H9 (cell line): ENCODE data around the gene MSN. TPM values are rescaled to one million over a fixed set of nuclear protein-coding genes. Genes with fewer than 3 reads are reported as not detected.

Source experiments
- DNase-seq: peaks from one replicate; pipeline ENCODE4 v3.0.0-alpha.2; 2017
- H2AFZ ChIP-seq: one replicate; pipeline ENCODE4 v1.6.1; 2013; ENCODE audit warnings: mild to moderate bottlenecking, low read length, control low read depth, moderate library complexity
- H2AK5ac ChIP-seq: 2 replicates; pipeline ENCODE4 v1.6.1; 2013; ENCODE audit warnings: low read length, control low read depth, mixed read lengths; ENCODE audit not compliant: insufficient read length
- H2BK120ac ChIP-seq: one replicate; pipeline ENCODE4 v1.6.1; 2013; ENCODE audit warnings: low read depth, mild to moderate bottlenecking, low read length, control low read depth, inconsistent platforms; ENCODE audit not compliant: poor library complexity, severe bottlenecking
- H2BK12ac ChIP-seq: 2 replicates; pipeline ENCODE4 v1.6.1; 2013; ENCODE audit warnings: low read length, control low read depth, mixed read lengths, low read depth; ENCODE audit not compliant: insufficient read length
- H2BK15ac ChIP-seq: 2 replicates; pipeline ENCODE4 v1.6.1; 2013; ENCODE audit warnings: low read depth, low read length, control low read depth
- H2BK20ac ChIP-seq: one replicate; pipeline ENCODE4 v1.6.1; 2013; ENCODE audit warnings: low read depth, mild to moderate bottlenecking, low read length, control low read depth, inconsistent platforms; ENCODE audit not compliant: poor library complexity, severe bottlenecking
- H2BK5ac ChIP-seq: 2 replicates; pipeline ENCODE4 v1.6.1; 2013; ENCODE audit warnings: low read length, control low read depth, mixed read lengths; ENCODE audit not compliant: insufficient read length
- H3K14ac ChIP-seq: 2 replicates; pipeline ENCODE4 v1.6.1; 2013; ENCODE audit warnings: low read length, control low read depth; ENCODE audit not compliant: insufficient read depth
- H3K18ac ChIP-seq: 2 replicates; pipeline ENCODE4 v1.6.1; 2013; ENCODE audit warnings: low read depth, mild to moderate bottlenecking, mixed read lengths, low read length, control low read depth; ENCODE audit not compliant: insufficient read length
- H3K23ac ChIP-seq: 2 replicates; pipeline ENCODE4 v1.6.1; 2013; ENCODE audit warnings: low read length, control low read depth, mixed read lengths, low read depth; ENCODE audit not compliant: insufficient read length
- H3K23me2 ChIP-seq: 2 replicates; pipeline ENCODE4 v1.6.1; 2013; ENCODE audit warnings: low read depth, mild to moderate bottlenecking, mixed read lengths, low read length, control low read depth; ENCODE audit not compliant: insufficient read length, poor library complexity, severe bottlenecking
- H3K27ac ChIP-seq: 2 replicates; pipeline ENCODE4 v1.5.1; 2013; ENCODE audit warnings: low read length, control low read depth, mixed read lengths, low read depth; ENCODE audit not compliant: insufficient read length
- H3K27me3 ChIP-seq: 2 replicates; pipeline ENCODE4 v1.6.1; 2013; ENCODE audit warnings: low read length, control low read depth, inconsistent platforms; ENCODE audit not compliant: insufficient read depth
- H3K4ac ChIP-seq: 2 replicates; pipeline ENCODE4 v1.6.1; 2013; ENCODE audit warnings: low read depth, mild to moderate bottlenecking, control low read depth, inconsistent platforms, low read length, moderate library complexity
- H3K4me1 ChIP-seq: 2 replicates; pipeline ENCODE4 v1.6.1; 2013; ENCODE audit warnings: low read length, control low read depth, inconsistent platforms; ENCODE audit not compliant: insufficient read depth
- H3K4me2 ChIP-seq: 2 replicates; pipeline ENCODE4 v1.6.1; 2013; ENCODE audit warnings: low read length, control low read depth, mixed read lengths; ENCODE audit not compliant: insufficient read length, insufficient read depth
- H3K56ac ChIP-seq: 2 replicates; pipeline ENCODE4 v1.6.1; 2013; ENCODE audit warnings: low read depth, mild to moderate bottlenecking, mixed read lengths, low read length, control low read depth; ENCODE audit not compliant: insufficient read length
- H3K79me1 ChIP-seq: 2 replicates; pipeline ENCODE4 v1.6.1; 2013; ENCODE audit warnings: low read depth, mild to moderate bottlenecking, moderate library complexity, low read length, control low read depth, inconsistent platforms; ENCODE audit not compliant: insufficient read depth, poor library complexity, severe bottlenecking
- H3K79me2 ChIP-seq: 2 replicates; pipeline ENCODE4 v1.6.1; 2013; ENCODE audit warnings: low read length, control low read depth, inconsistent platforms; ENCODE audit not compliant: insufficient read depth
- H3K9ac ChIP-seq: 2 replicates; pipeline ENCODE4 v1.6.1; 2013; ENCODE audit warnings: low read length, control low read depth, mixed read lengths; ENCODE audit not compliant: insufficient read length; ENCODE audit errors: extremely low read depth
- H3K9me3 ChIP-seq: one replicate; pipeline ENCODE4 v1.6.1; 2013; ENCODE audit warnings: low read depth, low read length, inconsistent platforms; ENCODE audit not compliant: control insufficient read depth
- H3T11ph ChIP-seq: one replicate; pipeline ENCODE4 v1.6.1; 2013; ENCODE audit warnings: mild to moderate bottlenecking, low read length, control low read depth, inconsistent platforms
- H4K20me1 ChIP-seq: one replicate; pipeline ENCODE4 v1.6.1; 2013; ENCODE audit not compliant: control insufficient read depth, insufficient read length, insufficient read depth
- H4K5ac ChIP-seq: 2 replicates; pipeline ENCODE4 v1.6.1; 2013; ENCODE audit warnings: low read depth, mild to moderate bottlenecking, mixed read lengths, low read length, control low read depth; ENCODE audit not compliant: insufficient read length
- H4K8ac ChIP-seq: replicated peaks from 2 replicates; pipeline ENCODE4 v1.6.1; 2013; ENCODE audit warnings: low read length, control low read depth, mixed read lengths, low read depth; ENCODE audit not compliant: insufficient read length
- H4K91ac ChIP-seq: 2 replicates; pipeline ENCODE4 v1.6.1; 2013; ENCODE audit warnings: low read depth, mild to moderate bottlenecking, moderate library complexity, mixed read lengths, low read length, control low read depth; ENCODE audit not compliant: insufficient read length
- H3K27ac Mint-ChIP-seq, 3 experiments: 2 replicates in 2 of 3; 3 replicates in 1 of 3; pipeline ENCODE4 v1.8.0; 2020 to 2021; ENCODE audit warnings: mixed read lengths in 3 of 3, mild to moderate bottlenecking in 1 of 3, moderate library complexity in 1 of 3
- H3K27me3 Mint-ChIP-seq: 2 replicates; pipeline ENCODE4 v1.8.0; 2021; ENCODE audit warnings: low read depth, mild to moderate bottlenecking, moderate library complexity, mixed read lengths
- H3K36me3 Mint-ChIP-seq, 3 experiments: 2 replicates in 2 of 3; 3 replicates in 1 of 3; pipeline ENCODE4 v1.8.0; 2020 to 2021; ENCODE audit warnings: low read depth in 3 of 3, mixed read lengths in 3 of 3; ENCODE audit not compliant: insufficient read depth in 1 of 3
- H3K4me1 Mint-ChIP-seq, 2 experiments: 2 replicates each; pipeline ENCODE4 v1.8.0; 2020; ENCODE audit warnings: mixed read lengths in 2 of 2
- H3K4me3 Mint-ChIP-seq, 2 experiments: 2 replicates in 1 of 2; 3 replicates in 1 of 2; pipeline ENCODE4 v1.8.0; 2020 to 2021; ENCODE audit warnings: mild to moderate bottlenecking in 2 of 2, mixed read lengths in 2 of 2, moderate library complexity in 1 of 2
- H3K9me3 Mint-ChIP-seq, 2 experiments: 2 replicates in 1 of 2; 3 replicates in 1 of 2; pipeline ENCODE4 v1.8.0; 2020; ENCODE audit warnings: mild to moderate bottlenecking in 2 of 2, mixed read lengths in 2 of 2, moderate library complexity in 1 of 2
- CTCF ChIP-seq: fragments of 200-600 bp; sonication (generic); conservative IDR thresholded peaks from 3 replicates; pipeline ENCODE4 v1.8.0; 2021; ENCODE audit warnings: antibody characterized with exemption, mild to moderate bottlenecking
- WGBS: extraction: QIAGEN DNeasy Blood & Tissue Kit; methylation state at CpG from one replicate; pipeline ENCODE4 v1.1.7; 2013; ENCODE audit warnings: missing lambda C conversion rate, low lambda C conversion rate, mixed read lengths; ENCODE audit not compliant: insufficient read length; ENCODE audit errors: extremely low coverage; 5-methylcytosine and 5-hydroxymethylcytosine counted together
- total RNA-seq: library from RNA; stranded (reverse); gene quantifications from 2 replicates; pipeline ENCODE4 v1.2.1, GENCODE V29; 2021

The MSN gene
- total RNA-seq, 1 experiment from 2014 or later: 126 TPM

- H3K4me1 Mint-ChIP-seq: no peaks in the 10 kb centered on the region
- Histone ChIP-seq H2AFZ (no peak overlapping the region), H2BK5ac (no peak overlapping the region), H3K4me2 (no peak overlapping the region), H3K79me1 (no peaks in the 10 kb centered on the region), H4K5ac (no peak overlapping the region), H3K56ac (no peak overlapping the region), H3K27ac (no peak overlapping the region), H4K8ac (no peak overlapping the region), H3K4me1 (no peaks in the 10 kb centered on the region), H4K91ac (no peak overlapping the region), H2BK12ac (no peak overlapping the region), H3K27me3 (no peaks in the 10 kb centered on the region), H3K23ac (no peak overlapping the region), H3K18ac (no peak overlapping the region), H3K23me2 (no peaks in the 10 kb centered on the region), H2BK120ac (no peak overlapping the region), H3T11ph (no peak overlapping the region), H2BK20ac (no peak overlapping the region), H3K9ac (no peak overlapping the region), H3K14ac (no peak overlapping the region), H3K79me2 (no peaks in the 10 kb centered on the region), H2BK15ac (no peak overlapping the region), H3K4ac (no peak overlapping the region), H3K9me3 (peaks cover 16% of the 10 kb centered on the region), H2AK5ac (no peak overlapping the region), H4K20me1 (no peaks in the 10 kb centered on the region)
- no peak overlapping the region for H3K27ac Mint-ChIP-seq
- no peak for TF ChIP-seq CTCF
- peaks cover 0 to 4% (median 0%) of the 10 kb centered on the region in 3 experiments; a peak in 2 of 7 replicates for H3K36me3 Mint-ChIP-seq
- H3K4me3 Mint-ChIP-seq: no peak overlapping the region
- H3K27me3 Mint-ChIP-seq: no peaks in the 10 kb centered on the region; the same call in 1 of the 2 replicates
- WGBS: no CpG with 5 or more reads among the region's 1 CpG
- peaks cover 63% of the 10 kb centered on the region in 2 experiments for H3K9me3 Mint-ChIP-seq
- DNase-seq: no peak
Measured at GRCh38 chrX:65783746-65784145, 116.3 kb downstream of the MSN start.

Other genes with a start within 250 kb of the MSN start
- gene LAS1L, start 132.9 kb upstream of the MSN start, total RNA-seq: 72.1 and 72.9 TPM in 2 replicates